GM18526 (cell line): Measurements from ENCODE around the gene SMCO3.

ENCODE experiments used
- POLR2A ChIP-seq: IDR thresholded peaks from 3 replicates; pipeline ENCODE4 v1.6.1; 2011; ENCODE audit not compliant: insufficient read length; ENCODE audit errors: extremely low read depth

SMCO3 gene

DNA sequence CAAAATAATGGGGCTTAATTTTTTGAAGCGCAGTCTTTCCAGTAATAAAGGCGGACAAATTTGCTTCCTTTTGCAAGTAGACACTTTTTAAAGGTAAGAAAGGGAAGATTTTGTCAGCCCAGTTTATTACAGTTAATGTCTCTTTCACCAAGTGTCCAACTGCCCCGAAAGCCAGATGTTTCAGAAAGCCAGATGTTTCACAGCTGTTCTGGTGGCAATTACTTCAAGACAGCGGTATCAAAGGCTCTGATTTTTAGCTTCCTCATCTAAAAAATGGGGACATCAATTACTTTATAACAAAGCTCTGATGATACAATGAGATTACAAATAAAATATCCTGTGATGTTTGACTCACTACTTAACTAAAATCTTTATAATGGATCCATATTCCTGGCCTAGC lies 11.7 kb downstream of the SMCO3 start:
- no peak for TF ChIP-seq POLR2A

DNA sequence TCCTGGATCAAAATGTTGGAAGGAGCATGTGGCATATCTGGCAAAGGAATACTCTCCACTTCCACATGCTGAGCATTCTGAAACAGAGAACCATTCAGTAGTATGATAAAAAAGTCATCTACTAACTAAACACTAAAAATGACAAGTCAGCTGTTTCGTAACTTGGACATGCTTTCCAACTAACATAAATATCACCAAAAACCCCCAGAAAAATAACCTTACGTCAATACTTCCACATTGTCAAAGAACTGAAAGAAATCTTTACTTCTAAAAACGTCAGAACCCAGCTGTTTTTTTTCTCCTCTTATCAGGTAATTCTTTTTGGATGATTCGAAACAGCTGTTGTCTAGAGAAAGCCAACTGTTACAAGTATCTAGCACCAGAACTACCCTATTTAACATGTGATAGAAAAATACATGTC lies 18.9 kb downstream of the SMCO3 start:
- no peak for TF ChIP-seq POLR2A

DNA sequence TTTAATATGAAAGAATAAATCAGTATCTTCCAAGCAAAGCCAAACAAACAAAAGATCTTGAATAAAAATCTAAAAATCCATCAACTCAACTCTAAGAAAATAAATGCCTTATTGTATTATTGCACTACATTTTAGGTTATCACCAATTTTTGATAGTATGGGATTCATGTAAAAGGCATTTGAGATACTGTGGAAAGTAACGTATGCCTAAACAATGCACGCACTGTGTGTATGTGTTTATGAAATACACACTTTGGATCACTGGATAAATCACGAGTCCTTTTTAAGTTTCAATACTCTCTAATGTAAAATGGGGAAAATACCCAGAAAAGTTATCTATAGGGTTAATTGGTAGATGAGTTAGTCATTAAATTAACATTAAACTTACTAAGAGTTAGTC lies 28.4 kb downstream of the SMCO3 start:
- no peak for TF ChIP-seq POLR2A

DNA sequence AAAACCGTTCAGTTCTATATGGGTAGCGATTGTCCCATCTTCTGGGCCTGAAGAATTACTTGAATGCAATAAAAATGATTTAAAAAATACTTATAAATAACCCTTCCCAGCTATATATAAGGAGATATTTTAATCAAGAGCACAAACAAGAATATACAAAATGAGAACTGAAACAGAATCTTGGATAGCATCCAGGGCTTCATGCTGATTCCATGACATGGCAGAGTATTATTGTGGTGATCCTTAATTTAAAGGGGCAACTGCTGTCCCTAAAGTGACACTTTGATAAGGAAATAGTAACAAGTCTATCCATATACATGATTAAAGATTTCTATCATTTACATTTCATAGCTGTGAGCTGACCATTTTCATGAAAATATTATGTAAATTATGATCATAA lies 29.5 kb downstream of the SMCO3 start:
- TF ChIP-seq POLR2A: no peak

DNA sequence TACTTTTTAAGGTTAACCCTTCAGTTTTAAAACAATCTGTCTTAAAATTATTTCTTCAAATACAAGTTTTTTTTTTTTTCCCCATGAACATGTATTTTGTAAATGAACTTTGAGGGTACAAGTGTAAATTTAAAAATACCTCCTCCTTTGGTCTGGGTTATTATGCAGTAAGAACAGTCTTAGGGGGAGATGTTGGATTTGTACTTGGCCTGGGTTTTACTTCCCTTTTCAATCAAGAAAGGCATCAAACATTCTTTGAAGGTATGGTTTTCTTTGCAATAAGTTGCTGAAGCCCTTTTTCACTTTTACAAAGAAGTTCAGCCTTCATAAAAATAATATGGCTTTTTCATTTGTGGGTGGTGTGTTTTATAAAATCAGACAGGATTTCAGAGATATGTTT lies 31.2 kb downstream of the SMCO3 start:
- no peak for TF ChIP-seq POLR2A

DNA sequence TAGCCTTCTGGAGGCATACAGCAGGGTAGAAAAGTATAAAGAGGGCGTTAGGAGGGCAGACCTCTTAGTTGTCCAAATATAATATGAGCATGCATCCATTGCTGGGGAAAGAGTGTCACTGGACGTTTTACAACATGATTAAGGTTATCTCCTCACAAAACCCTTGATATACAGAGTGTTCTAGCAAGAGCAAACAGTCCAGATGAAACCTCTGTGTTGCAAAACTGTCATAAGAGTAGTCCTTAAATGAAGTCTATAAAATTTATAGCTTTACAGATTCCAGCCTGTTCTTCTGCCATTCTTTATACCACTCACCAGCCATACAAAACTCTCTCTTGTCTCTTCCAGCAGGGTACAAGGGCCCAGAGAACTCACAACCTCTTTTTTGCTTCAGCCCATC lies 32.4 kb downstream of the SMCO3 start:
- no peak for TF ChIP-seq POLR2A

DNA sequence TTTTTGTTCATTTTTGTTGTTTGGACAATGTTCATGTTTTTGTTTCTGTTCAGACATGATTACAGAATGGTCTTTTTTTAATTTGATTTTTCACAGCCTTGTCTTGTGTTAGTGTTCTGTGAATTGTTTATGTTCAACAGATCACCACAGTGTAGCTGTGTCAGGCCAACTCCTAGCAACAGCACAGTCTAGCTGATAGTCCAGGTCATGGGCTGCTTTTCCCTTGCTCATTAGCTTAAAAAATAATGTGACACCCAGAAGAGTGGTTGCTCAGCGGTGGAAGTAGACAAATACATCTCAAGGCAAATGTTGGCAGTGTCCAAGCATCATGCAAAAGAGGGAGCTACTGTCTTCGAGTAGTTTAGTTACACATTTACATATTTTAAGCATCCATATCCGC lies 33.1 kb downstream of the SMCO3 start:
- TF ChIP-seq POLR2A: no peak

DNA sequence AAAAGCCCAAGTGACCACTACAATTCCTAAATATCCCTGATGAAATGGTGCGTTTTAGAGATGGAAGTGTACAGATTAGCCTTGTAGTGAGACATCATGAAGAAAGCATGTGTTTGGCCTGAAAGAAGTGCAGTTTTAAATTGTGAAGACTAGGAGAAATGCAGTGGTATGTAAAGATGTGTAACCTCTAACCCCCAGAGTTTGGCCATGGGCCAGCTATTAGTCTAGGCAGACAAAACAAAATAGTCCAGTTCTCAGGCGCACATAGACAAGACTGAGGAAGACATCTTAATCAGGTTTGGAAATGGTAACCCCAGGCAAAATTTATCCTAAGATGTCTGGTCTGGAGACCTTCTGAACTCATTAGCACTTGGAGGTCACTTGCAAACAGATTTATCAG lies 34.1 kb downstream of the SMCO3 start:
- TF ChIP-seq POLR2A: no peak

DNA sequence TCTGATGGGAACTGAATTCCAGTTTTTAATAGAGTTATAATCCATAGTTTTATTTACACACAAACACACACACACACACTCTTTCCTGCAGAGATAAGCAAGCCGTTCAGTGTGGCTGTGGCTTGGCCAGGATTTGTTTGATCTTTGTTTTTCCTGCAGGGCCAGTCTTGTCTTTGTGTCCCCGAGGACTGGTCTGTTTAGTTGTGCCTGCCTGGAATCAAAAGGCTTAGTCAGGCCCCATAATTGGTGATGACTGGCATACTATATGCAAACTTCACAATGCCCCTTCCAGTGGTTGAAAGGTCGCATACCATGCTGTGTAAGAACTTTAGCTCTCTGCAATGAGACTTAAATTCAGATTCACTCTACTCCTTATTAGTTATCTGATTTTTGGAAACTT lies 36.7 kb downstream of the SMCO3 start:
- TF ChIP-seq POLR2A: no peak

DNA sequence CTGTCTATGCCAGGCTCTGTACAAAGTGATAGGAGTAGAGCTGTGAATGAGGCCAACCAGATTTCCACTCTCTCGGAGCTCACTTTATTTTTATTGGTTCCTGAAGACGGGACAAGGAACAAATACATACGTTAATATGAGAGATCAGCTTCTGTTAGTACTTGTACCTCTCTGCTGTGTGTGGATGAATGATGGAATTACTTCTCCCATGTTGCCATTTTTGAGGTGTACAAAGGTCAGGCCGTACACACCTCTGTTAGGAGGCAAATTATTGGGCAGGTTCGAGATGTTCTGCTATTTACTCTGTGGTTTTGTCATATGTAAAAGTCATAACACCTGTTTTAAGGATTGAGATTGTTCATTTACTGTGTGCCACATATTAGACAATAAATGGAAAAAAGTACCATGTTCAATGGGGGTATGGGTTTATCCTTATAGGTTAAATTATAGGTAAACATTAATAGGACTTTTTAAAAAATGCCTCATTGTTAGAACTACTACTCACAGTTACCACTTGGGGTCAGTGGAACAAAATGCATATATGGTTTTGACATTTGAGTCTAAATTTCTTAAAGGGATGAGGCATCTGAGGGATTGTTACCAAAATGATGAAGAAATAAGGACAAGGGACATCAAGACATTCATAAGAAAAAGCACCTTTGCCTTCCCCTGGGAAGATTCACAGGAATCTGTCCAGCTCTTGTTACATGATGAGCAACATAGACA lies 37.6 kb downstream of the SMCO3 start:
- TF ChIP-seq POLR2A: no peak

DNA sequence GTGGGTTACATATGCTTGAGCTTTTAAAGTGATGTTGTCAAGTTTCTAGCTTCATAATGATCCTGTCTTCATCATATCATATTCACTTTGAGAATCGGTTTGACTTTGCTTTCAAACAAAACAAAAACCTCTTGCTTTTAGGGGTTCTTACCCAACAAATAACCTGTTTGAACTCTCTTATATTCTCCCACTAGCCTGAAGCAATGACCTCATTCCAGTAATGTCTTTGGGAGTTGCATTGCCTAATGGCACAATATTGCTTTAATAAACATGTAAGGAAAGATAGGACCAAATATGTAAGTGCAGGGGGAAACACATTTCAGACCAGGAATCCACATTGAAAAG lies 38.4 kb downstream of the SMCO3 start:
- TF ChIP-seq POLR2A: no peak

DNA sequence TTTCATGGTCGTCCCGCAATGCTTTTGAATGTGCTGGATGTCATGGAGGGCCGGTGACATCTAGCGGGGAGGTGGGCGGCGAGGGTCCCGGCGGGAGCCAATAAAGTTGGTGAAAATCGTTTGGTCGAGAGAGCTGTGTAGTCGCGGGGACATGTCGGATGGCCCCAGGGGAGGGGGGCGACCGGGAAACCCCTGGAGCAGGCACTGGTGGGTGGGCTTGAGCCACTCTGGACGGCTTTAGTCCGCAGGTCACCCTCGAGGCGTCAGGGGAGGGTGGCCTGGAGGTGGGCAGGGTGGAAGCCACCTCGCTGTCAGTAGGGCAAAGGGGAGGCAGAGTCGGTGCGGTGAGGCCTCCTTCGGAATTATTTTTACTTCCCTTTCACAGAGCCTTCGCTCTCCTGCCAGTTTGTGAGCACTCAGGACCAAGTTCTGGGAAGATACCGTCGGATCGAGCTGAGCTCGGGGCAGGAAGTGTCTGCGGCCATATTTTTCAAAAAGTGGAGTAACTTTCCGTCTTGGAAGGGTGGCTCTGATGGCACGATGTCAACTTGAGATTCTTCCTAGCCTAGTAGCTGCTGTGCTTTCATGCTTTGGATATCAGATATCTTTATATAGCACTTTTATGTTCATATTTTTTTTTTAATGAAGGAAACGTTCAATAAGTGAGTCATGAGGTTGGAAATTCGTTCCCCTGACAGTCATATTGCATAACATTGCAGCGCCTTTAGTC lies 38.9 kb downstream of the SMCO3 start:
- TF ChIP-seq POLR2A: peak; percentile 14

DNA sequence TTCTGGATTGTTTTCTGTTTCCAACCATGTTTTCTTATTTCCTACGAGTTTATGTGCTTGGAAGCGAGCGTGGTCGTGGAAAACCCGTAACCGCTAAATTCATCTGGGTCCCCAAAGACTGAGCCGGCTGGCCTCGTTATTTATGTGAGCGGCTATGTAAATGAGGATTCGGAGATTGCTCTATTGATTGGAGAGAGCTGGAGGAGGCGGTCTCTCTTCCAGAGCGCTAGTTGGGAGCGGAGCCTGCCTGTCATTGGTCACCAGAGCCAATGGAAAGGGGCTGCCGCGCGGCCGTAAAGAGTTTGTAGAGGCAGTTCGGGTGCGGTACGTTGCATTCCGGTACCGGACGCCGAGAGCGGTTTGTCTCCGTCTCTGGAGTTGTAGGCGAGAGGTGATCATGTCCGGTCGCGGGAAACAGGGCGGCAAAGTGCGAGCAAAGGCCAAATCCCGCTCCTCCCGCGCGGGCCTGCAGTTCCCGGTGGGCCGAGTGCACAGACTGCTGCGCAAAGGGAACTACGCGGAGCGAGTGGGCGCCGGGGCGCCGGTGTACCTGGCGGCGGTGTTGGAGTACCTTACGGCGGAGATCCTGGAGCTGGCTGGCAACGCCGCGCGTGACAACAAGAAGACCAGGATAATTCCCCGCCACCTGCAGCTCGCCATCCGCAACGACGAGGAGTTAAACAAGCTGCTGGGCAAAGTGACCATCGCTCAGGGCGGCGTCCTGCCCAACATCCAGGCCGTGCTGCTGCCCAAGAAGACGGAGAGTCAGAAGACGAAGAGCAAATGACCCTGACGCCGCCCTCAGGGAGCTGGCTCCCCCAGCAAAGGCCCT lies 39.7 kb downstream of the SMCO3 start:
- peak; percentile 90 for TF ChIP-seq POLR2A

DNA sequence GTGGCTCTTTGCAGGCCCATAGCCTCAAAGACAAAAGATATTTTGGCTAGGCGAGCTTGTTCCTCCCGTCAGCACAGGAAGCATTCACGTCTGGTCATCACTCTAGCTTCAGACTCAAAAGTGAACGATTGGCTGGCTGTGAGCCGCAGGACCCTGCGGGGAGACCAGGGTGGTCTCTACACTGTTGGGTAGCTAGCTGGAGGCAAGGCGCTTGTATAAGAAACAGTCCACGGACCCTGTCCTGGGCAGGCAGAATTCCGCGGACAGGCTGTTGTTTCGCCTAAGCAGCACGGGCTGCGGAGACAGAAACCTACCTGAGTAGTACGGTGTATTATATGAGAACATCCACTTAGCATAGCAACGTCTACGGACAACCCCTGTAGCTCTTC lies 40.3 kb downstream of the SMCO3 start:
- TF ChIP-seq POLR2A: peak; percentile 31

DNA sequence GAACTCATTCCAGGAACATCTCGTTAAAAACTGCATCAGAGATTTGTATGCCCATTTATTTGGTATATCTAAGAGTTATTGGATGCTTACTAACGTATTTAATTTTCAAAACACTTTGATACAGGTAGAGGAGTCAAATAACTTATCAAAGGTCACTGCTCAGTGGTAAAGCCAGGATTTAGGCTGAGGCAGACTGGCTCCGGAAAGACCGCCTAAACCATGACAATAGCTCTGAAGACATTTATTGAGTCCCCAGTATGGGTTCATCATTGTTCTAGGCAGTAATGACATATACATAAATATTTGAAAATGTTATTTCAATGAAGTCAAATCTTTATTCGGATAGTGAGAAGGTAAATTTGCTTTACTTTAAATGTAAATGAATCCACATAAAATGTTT lies 41.0 kb downstream of the SMCO3 start:
- TF ChIP-seq POLR2A: no peak

DNA sequence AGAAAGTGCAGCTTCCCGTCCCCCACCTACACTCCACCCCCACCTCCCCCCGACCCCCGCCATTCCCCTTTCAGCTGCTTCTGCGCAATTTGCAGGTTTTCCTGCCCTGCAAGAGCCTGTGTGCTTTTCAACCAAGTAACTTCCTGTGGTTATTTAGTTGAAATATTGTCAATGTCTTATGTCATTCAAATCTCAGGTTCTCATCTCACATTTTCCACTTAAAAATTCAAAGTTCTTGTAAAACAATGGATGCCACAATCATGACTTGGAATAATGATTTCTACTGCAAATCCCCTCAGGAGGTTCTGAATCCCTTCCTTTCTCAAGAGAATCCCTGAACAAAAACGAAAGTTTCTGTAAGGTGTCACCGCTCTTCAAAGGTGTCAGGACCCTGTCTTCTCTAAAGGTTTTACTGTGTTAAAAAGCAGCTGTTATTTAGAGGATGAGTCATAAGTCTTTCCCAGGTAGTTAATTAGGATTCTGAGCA lies 42.3 kb downstream of the SMCO3 start:
- no peak for TF ChIP-seq POLR2A
